Thoracic aorta (tissue), 2 donors: Measurements from ENCODE around the gene NTSR1. TPM values are rescaled to one million over a fixed set of nuclear protein-coding genes. Genes with fewer than 3 reads are reported as not detected.

ENCODE experiments used
- ATAC-seq: fragments of 150-250 bp; one replicate; pipeline ENCODE4 v1.8.0; 2017; ENCODE audit warnings: low read depth; ENCODE audit not compliant: insufficient number of reproducible peaks, low FRiP score
- DNase-seq: peaks from one replicate; pipeline ENCODE4 v3.0.0-alpha.2; 2020; ENCODE audit warnings: low spot score
- H3K27ac ChIP-seq, 2 donors: fragments of 200-600 bp; sonication (generic); 1 replicate in 1 of 2; 2 replicates in 1 of 2; pipeline ENCODE4 v1.5.1; 2016; ENCODE audit warnings: mild to moderate bottlenecking in 2 of 2, moderate library complexity in 2 of 2
- H3K27me3 ChIP-seq: fragments of 200-600 bp; sonication (generic); replicated peaks from 2 replicates; pipeline ENCODE4 v1.6.0; 2016; ENCODE audit warnings: mild to moderate bottlenecking; ENCODE audit not compliant: insufficient read depth
- H3K36me3 ChIP-seq: fragments of 200-600 bp; sonication (generic); one replicate; pipeline ENCODE4 v1.5.1; 2016
- H3K4me1 ChIP-seq, 2 donors: fragments of 200-600 bp; sonication (generic); 1 replicate in 1 of 2; 2 replicates in 1 of 2; pipeline versions ENCODE4 v1.5.1 to v1.6.0; 2016; ENCODE audit warnings: low read depth in 2 of 2, mild to moderate bottlenecking in 1 of 2; ENCODE audit not compliant: control insufficient read depth in 1 of 2
- H3K4me3 ChIP-seq: fragments of 200-600 bp; sonication (generic); 2 replicates; pipeline ENCODE4 v1.5.1; 2016; ENCODE audit warnings: mild to moderate bottlenecking
- H3K9me3 ChIP-seq: fragments of 200-600 bp; sonication (generic); 2 replicates; pipeline ENCODE4 v1.5.1; 2016
- total RNA-seq, 2 donors: library from RNA; depleted of rRNA; stranded (reverse); fragments of >200 nt; gene quantifications; one replicate each; pipeline versions ENCODE4 v1.1.0 to v1.2.3, GENCODE V29; 2016
- TF ChIP-seq, protein P1 (sequence below): fragments of 200-600 bp; sonication (generic); IDR thresholded peaks from one replicate; pipeline ENCODE4 v1.5.1; 2019; ENCODE audit warnings: antibody characterized with exemption

NTSR1 gene
- total RNA-seq, 2 donors from 2014 or later, result not detected

DNA sequence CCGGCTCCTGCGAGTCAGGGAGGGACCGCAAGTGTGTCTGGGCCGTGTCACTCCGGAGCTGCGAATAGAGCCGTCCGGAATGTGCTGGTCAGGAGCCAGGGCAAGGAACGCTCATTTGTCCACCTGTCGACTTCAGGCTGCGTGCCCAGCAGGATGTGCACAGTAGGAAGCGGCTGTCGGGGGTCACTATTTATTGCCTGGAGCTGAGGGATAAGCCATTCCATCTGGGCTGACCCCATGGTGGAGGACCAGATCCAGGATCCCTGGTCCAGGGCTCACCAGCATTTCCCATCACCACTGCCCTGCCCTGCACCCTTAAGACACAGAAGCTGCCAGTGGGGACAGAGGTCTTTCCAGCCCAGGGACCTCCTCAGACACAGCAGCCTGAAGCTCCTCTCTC, 14.7 kb downstream of the NTSR1 start:
- DNase-seq (no peak), ATAC-seq (no peak)
- Histone ChIP-seq H3K4me3 (no peak overlapping the region), H3K4me1 (no peaks in the 10 kb centered on the region), H3K9me3 (peaks cover 13% of the 10 kb centered on the region), H3K27me3 (no peaks in the 10 kb centered on the region), H3K36me3 (no peaks in the 10 kb centered on the region), H3K27ac (no peak overlapping the region)
- TF ChIP-seq, protein P1, sequence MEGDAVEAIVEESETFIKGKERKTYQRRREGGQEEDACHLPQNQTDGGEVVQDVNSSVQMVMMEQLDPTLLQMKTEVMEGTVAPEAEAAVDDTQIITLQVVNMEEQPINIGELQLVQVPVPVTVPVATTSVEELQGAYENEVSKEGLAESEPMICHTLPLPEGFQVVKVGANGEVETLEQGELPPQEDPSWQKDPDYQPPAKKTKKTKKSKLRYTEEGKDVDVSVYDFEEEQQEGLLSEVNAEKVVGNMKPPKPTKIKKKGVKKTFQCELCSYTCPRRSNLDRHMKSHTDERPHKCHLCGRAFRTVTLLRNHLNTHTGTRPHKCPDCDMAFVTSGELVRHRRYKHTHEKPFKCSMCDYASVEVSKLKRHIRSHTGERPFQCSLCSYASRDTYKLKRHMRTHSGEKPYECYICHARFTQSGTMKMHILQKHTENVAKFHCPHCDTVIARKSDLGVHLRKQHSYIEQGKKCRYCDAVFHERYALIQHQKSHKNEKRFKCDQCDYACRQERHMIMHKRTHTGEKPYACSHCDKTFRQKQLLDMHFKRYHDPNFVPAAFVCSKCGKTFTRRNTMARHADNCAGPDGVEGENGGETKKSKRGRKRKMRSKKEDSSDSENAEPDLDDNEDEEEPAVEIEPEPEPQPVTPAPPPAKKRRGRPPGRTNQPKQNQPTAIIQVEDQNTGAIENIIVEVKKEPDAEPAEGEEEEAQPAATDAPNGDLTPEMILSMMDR, result no peak

GRCh38 chr20:62723768-62724450, 15.3 kb downstream of the NTSR1 start:
- no peak overlapping the region for H3K27ac ChIP-seq
- no peak overlapping the region for H3K4me3 ChIP-seq
- H3K4me1 ChIP-seq, result no peaks in the 10 kb centered on the region
- no peaks in the 10 kb centered on the region for H3K36me3 ChIP-seq
- no peaks in the 10 kb centered on the region for H3K27me3 ChIP-seq
- DNase-seq (no peak), ATAC-seq (no peak)
- H3K9me3 ChIP-seq, result peaks cover 13% of the 10 kb centered on the region
- TF ChIP-seq, protein P1, result no peak

GRCh38 chr20:62724692-62725595, 16.3 kb downstream of the NTSR1 start:
- peaks cover 13% of the 10 kb centered on the region for H3K9me3 ChIP-seq
- H3K27me3 ChIP-seq, result no peaks in the 10 kb centered on the region
- H3K4me3 ChIP-seq, result no peak overlapping the region
- H3K4me1 ChIP-seq, result no peaks in the 10 kb centered on the region
- TF ChIP-seq, protein P1, result no peak
- H3K27ac ChIP-seq, result no peak overlapping the region
- no peak for ATAC-seq
- H3K36me3 ChIP-seq, result no peaks in the 10 kb centered on the region
- DNase-seq, result no peak

GRCh38 chr20:62725596-62726268, 17.1 kb downstream of the NTSR1 start:
- no peak overlapping the region for H3K4me3 ChIP-seq
- H3K9me3 ChIP-seq, result peaks cover 9% of the 10 kb centered on the region
- H3K4me1 ChIP-seq, result no peaks in the 10 kb centered on the region
- DNase-seq (no peak), ATAC-seq (no peak)
- TF ChIP-seq, protein P1, result no peak
- no peak overlapping the region for H3K27ac ChIP-seq
- no peaks in the 10 kb centered on the region for H3K27me3 ChIP-seq
- no peaks in the 10 kb centered on the region for H3K36me3 ChIP-seq

- TF ChIP-seq, protein P1, result no peak
- Histone ChIP-seq H3K4me3 (no peak overlapping the region), H3K36me3 (no peaks in the 10 kb centered on the region), H3K9me3 (peaks cover 3% of the 10 kb centered on the region), H3K27me3 (no peaks in the 10 kb centered on the region), H3K27ac (no peak overlapping the region), H3K4me1 (no peaks in the 10 kb centered on the region)
- ATAC-seq (no peak), DNase-seq (no peak)
Measured at GRCh38 chr20:62726276-62726675, 17.6 kb downstream of the NTSR1 start.
